Kidney epithelial cell (primary cell): ENCODE data around the gene LIN7A. TPM values are rescaled to one million over a fixed set of nuclear protein-coding genes. Genes with fewer than 3 reads are reported as not detected.

Source experiments
- DNase-seq: peaks from one replicate; pipeline ENCODE4 v3.0.0-alpha.2; 2010; ENCODE audit warnings: low read depth
- H3K27me3 ChIP-seq: 2 replicates; pipeline ENCODE4 v1.6.0; 2011; ENCODE audit warnings: low read length; ENCODE audit not compliant: control insufficient read depth, insufficient read depth
- H3K36me3 ChIP-seq: 2 replicates; pipeline ENCODE4 v1.5.1; 2011; ENCODE audit warnings: low read length; ENCODE audit not compliant: control insufficient read depth, insufficient read depth
- H3K4me3 ChIP-seq: 2 replicates; pipeline ENCODE4 v1.5.1; 2011; ENCODE audit warnings: low read depth, mild to moderate bottlenecking, control low read depth, low read length
- CTCF ChIP-seq: IDR thresholded peaks from 2 replicates; pipeline ENCODE4 v1.5.1; 2011; ENCODE audit warnings: mild to moderate bottlenecking, moderate library complexity, low read length, control low read depth, inconsistent platforms; ENCODE audit not compliant: insufficient read depth, poor library complexity, severe bottlenecking
- total RNA-seq: library from RNA; depleted of rRNA; stranded (reverse); fragments of >200 nt; gene quantifications from 2 replicates; pipeline ENCODE4 v1.2.3, GENCODE V29; 2015

Gene LIN7A
- total RNA-seq, 1 donor from 2014 or later = 0.79 TPM

- no peaks in the 10 kb centered on the region for H3K36me3 ChIP-seq
- no peak for TF ChIP-seq CTCF
- no peaks in the 10 kb centered on the region for H3K27me3 ChIP-seq
- DNase-seq = no peak
- no peak overlapping the region for H3K4me3 ChIP-seq
These were observed 125.6 kb downstream of the LIN7A start for GRCh38 chr12:80811957-80812708.

DNA sequence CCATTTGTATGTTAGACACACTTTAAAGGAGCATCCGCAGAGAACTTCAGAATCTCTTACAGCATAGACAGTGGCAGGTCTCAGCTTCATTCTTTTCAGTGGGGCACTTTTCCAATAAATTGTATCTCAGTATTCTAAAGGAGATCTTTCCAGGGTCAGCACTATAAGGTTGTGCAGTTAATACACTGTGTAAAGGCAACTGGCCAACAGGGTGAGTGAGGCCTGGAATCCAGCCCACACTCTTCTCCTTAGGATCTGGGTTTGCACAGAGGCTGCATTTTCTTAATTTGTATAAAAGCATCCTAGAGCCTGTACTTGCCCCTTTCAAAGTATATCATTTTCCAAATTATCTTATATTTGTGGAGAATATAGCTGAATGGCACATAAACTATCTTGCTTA, 126.9 kb downstream of the LIN7A start:
- Histone ChIP-seq H3K27me3 (no peaks in the 10 kb centered on the region), H3K36me3 (no peaks in the 10 kb centered on the region), H3K4me3 (no peak overlapping the region)
- no peak for DNase-seq
- no peak for TF ChIP-seq CTCF

DNA sequence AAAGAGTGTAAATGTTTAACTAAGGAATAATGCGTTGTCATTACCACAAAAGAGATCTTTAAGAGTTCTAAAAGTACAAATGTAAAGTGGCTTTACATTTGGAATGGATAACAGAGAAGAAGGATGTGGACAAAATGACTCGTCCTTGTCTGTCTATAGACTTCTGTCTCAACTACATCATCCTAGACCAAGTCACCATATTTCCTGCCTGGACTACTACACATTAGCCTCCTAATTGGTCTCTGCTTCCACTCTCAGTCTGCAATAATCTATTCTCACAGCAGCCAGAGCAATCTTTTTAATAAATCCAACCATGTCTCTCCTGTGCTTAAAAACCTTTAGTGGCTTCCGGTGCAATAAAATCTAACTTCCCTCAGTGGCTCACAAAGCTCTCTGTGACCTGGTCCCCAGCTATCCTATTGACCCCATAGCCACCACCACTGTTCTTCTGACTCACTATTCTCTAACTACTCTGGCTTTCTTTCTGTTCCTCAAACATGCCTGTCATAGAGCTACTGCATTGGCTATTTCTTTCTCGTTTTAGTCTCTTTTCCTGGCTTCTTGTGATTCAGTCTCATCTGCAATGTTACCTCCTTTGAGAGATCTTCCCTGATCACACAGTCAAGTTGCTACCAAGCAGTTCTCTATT, 130.0 kb downstream of the LIN7A start:
- no peak overlapping the region for H3K4me3 ChIP-seq
- no peak for TF ChIP-seq CTCF
- DNase-seq = no peak
- H3K27me3 ChIP-seq = no peaks in the 10 kb centered on the region
- no peaks in the 10 kb centered on the region for H3K36me3 ChIP-seq

DNA sequence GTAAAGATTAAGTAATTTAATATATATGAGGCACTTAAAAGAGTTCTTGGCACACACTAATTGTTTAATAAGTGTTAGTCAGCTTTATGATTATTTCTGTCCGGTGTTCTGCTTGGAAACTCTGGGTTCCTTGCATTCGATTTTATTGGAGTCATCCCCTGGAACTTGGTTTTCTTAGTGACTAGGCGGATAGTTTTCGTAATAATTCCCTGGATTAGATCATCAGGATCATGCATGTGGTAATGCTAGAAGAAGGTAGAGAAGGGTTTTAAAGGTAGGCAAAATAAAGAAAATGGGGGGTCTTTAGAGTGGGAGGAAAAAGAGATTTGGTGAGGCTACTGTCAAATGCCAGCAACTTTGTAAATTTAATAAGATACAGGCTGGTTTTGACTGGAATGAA, 132.6 kb downstream of the LIN7A start:
- H3K27me3 ChIP-seq = no peaks in the 10 kb centered on the region
- H3K4me3 ChIP-seq = no peak overlapping the region
- H3K36me3 ChIP-seq = no peaks in the 10 kb centered on the region
- DNase-seq = no peak
- no peak for TF ChIP-seq CTCF

- H3K4me3 ChIP-seq = no peak overlapping the region
- no peaks in the 10 kb centered on the region for H3K36me3 ChIP-seq
- DNase-seq = no peak
- TF ChIP-seq CTCF = no peak
- no peaks in the 10 kb centered on the region for H3K27me3 ChIP-seq
These were observed 134.9 kb downstream of the LIN7A start for GRCh38 chr12:80802652-80803400.
